NT2/D1 (cell line): ENCODE results near the gene COL4A5.
"Not testable (repeated sequence)": the region's sequence is repeated elsewhere in the genome, so short reads cannot be mapped to it uniquely, and the experiment has no call there.

Experiments used
- DNase-seq: peaks from one replicate; pipeline ENCODE4 v3.0.0-alpha.2; 2011; ENCODE audit warnings: low read depth, low spot score
- H3K27me3 ChIP-seq: 2 replicates; pipeline ENCODE4 v1.6.0; 2011; ENCODE audit warnings: mild to moderate bottlenecking; ENCODE audit not compliant: insufficient read length, insufficient read depth
- H3K36me3 ChIP-seq: 2 replicates; pipeline ENCODE4 v1.6.1; 2011; ENCODE audit warnings: mild to moderate bottlenecking, low read length, mixed read lengths; ENCODE audit not compliant: insufficient read depth, insufficient read length
- H3K4me1 ChIP-seq: 2 replicates; pipeline ENCODE4 v1.5.1; 2011; ENCODE audit not compliant: insufficient read depth, insufficient read length
- H3K4me3 ChIP-seq: 2 replicates; pipeline ENCODE4 v1.5.1; 2011; ENCODE audit warnings: low read depth; ENCODE audit not compliant: insufficient read length
- H3K9ac ChIP-seq: 2 replicates; pipeline ENCODE4 v1.6.0; 2011; ENCODE audit warnings: low read depth; ENCODE audit not compliant: insufficient read length
- H3K9me3 ChIP-seq: 2 replicates; pipeline ENCODE4 v1.5.1; 2011; ENCODE audit warnings: mild to moderate bottlenecking, low read length; ENCODE audit not compliant: insufficient read depth
- SUZ12 ChIP-seq: IDR thresholded peaks from 2 replicates; pipeline ENCODE4 v1.6.1; 2011; ENCODE audit not compliant: insufficient read length, insufficient read depth; ENCODE audit errors: extremely low read depth
- YY1 ChIP-seq: IDR thresholded peaks from 2 replicates; pipeline ENCODE4 v1.6.1; 2011; ENCODE audit not compliant: insufficient read length, insufficient read depth
- ZNF274 ChIP-seq: IDR thresholded peaks from 2 replicates; pipeline ENCODE4 v1.6.1; 2011; ENCODE audit warnings: mild to moderate bottlenecking, low read depth, low read length

COL4A5 gene

GRCh38 chrX:108439426-108439942 lies at the start of gene COL4A5:
Gene COL4A5 (plus strand): TSS chrX:108439838. CDS start chrX:108440126, 288 bp downstream.
- Histone ChIP-seq H3K27me3 (no peaks in the 10 kb centered on the region), H3K9me3 (peaks cover 4% of the 10 kb centered on the region), H3K4me1 (no peaks in the 10 kb centered on the region), H3K36me3 (no peaks in the 10 kb centered on the region), H3K4me3 (peak within 1 kb of the TSS; percentile 86), H3K9ac (peak within 1 kb of the TSS; percentile 90)
- no peak for TF ChIP-seq YY1
- no peak for TF ChIP-seq ZNF274
- TF ChIP-seq SUZ12, result no peak
- peak; percentile 74 for DNase-seq

GRCh38 chrX:108390976-108391717 lies 48.5 kb upstream of the COL4A5 start:
- DNase-seq, result peak; percentile 40
- not testable (repeated sequence) for H3K4me1 ChIP-seq, H3K27me3 ChIP-seq

DNA sequence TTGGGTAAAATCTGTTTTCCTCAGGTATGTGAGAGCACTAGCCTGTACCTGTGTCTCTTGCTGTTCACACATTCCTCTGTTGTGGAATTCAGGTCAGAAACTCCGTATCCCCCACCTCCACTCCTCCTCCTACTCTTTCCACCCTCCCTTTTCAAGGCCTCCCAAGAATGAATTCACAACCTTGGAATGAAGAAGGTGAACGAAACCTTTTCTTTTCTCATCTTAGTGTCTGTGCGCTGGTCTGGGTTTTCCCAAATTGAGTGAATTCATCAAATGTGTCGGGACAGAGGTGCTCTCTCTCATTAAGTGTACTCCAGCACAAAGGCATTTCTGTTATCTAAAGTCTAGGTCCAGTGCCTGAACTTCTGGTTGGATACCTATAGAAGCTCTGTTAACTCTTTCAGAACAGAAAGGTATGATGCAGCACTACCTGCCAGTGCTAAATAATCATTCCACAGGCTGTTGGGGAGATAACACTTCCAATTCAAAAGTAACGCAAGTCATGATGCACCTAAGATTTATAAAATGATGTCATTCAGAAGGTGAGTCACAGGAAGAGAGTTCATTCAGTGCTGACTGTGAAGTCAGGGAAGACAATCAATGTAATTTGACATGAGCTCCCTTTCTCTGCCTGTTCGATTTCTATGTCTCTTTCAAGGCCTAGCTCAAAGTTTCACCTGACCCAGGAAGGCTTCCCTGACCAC lies 43.3 kb upstream of the COL4A5 start:
- H3K27me3 ChIP-seq, result no peaks in the 10 kb centered on the region
- TF ChIP-seq YY1 (no peak), SUZ12 (no peak), ZNF274 (no peak)
- H3K9ac ChIP-seq, result no peak overlapping the region
- no peaks in the 10 kb centered on the region for H3K9me3 ChIP-seq
- H3K4me3 ChIP-seq, result no peak overlapping the region
- no peaks in the 10 kb centered on the region for H3K36me3 ChIP-seq
- no peaks in the 10 kb centered on the region for H3K4me1 ChIP-seq
- DNase-seq, result peak; percentile 25

More at GRCh38 chrX:108390976-108391717, 48.5 kb upstream of the COL4A5 start:
- H3K9ac ChIP-seq, H3K36me3 ChIP-seq, H3K9me3 ChIP-seq, H3K4me3 ChIP-seq: not testable (repeated sequence)

DNA sequence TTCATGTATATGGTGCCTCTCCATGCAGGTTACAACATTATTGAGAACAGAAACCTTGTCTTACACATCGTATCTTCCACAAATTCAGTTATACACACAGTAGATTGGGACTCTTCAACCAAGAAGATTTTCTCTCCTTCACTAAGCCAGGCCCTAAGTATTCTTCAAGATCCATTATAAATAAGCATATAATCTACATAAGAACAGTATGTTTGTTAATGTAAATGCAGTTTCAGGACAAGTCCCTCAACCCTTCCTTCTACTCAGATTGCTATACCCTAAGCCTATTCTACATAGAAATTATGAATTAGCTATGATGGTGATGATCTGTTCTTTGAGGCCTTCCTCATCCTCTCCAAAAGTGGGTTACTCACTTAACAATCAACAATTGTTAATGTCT lies 42.7 kb upstream of the COL4A5 start:
- no peak for DNase-seq
- Histone ChIP-seq H3K9ac (no peak overlapping the region), H3K36me3 (no peaks in the 10 kb centered on the region), H3K4me1 (no peaks in the 10 kb centered on the region), H3K9me3 (no peaks in the 10 kb centered on the region), H3K27me3 (no peaks in the 10 kb centered on the region), H3K4me3 (no peak overlapping the region)
- TF ChIP-seq ZNF274 (no peak), YY1 (no peak), SUZ12 (no peak)

- Histone ChIP-seq H3K4me1 (no peaks in the 10 kb centered on the region), H3K9me3 (no peaks in the 10 kb centered on the region), H3K27me3 (no peaks in the 10 kb centered on the region), H3K36me3 (no peaks in the 10 kb centered on the region), H3K9ac (no peak overlapping the region), H3K4me3 (no peak overlapping the region)
- no peak for TF ChIP-seq YY1
- no peak for TF ChIP-seq ZNF274
- TF ChIP-seq SUZ12, result no peak
- DNase-seq, result no peak
Measured at GRCh38 chrX:108397627-108398391, 41.8 kb upstream of the COL4A5 start.

GRCh38 chrX:108399418-108400165 lies 40.0 kb upstream of the COL4A5 start:
- Histone ChIP-seq H3K4me1 (no peaks in the 10 kb centered on the region), H3K36me3 (no peaks in the 10 kb centered on the region), H3K9ac (no peak overlapping the region), H3K9me3 (no peaks in the 10 kb centered on the region), H3K27me3 (no peaks in the 10 kb centered on the region), H3K4me3 (no peak overlapping the region)
- TF ChIP-seq ZNF274 (no peak), YY1 (no peak), SUZ12 (no peak)
- DNase-seq, result no peak

- DNase-seq, result no peak
- H3K36me3 ChIP-seq, result no peaks in the 10 kb centered on the region
- no peak overlapping the region for H3K9ac ChIP-seq
- peaks cover 3% of the 10 kb centered on the region for H3K4me1 ChIP-seq
- no peak for TF ChIP-seq SUZ12
- TF ChIP-seq YY1, result no peak
- no peaks in the 10 kb centered on the region for H3K9me3 ChIP-seq
- H3K4me3 ChIP-seq, result no peak overlapping the region
- no peaks in the 10 kb centered on the region for H3K27me3 ChIP-seq
Measured at GRCh38 chrX:108412783-108413182, 26.9 kb upstream of the COL4A5 start.
